Femur (tissue), 1 donor: ENCODE data around the gene DNAJB11.
A peak's percentile ranks its signal among the peaks of the same experiment; 100 is the strongest.
"Not testable (repeated sequence)": the region's sequence is repeated elsewhere in the genome, so short reads cannot be mapped to it uniquely, and the experiment has no call there.

Source experiments
- DNase-seq: peaks from one replicate; pipeline ENCODE4 v3.0.0-alpha.2; 2017

DNAJB11 gene

GRCh38 chr3:186570096-186570940, at the start of gene DNAJB11:
DNAJB11 (plus strand) TSS chr3:186570720; CDS start chr3:186570898, 178 bp downstream.
- peak; percentile 100 for DNase-seq

GRCh38 chr3:186520957-186521842, 49.3 kb upstream of the DNAJB11 start:
- no peak for DNase-seq

GRCh38 chr3:186523022-186523421, 47.5 kb upstream of the DNAJB11 start:
- DNase-seq: no peak

GRCh38 chr3:186523434-186523833, 47.1 kb upstream of the DNAJB11 start:
- DNase-seq: no peak

GRCh38 chr3:186524616-186525015, 45.9 kb upstream of the DNAJB11 start:
- DNase-seq: no peak

- DNase-seq: no peak
These were observed 44.9 kb upstream of the DNAJB11 start for GRCh38 chr3:186525369-186526255.

- no peak for DNase-seq
These were observed 44.3 kb upstream of the DNAJB11 start for GRCh38 chr3:186526256-186526606.

- no peak for DNase-seq
These were observed 41.1 kb upstream of the DNAJB11 start for GRCh38 chr3:186529201-186529999.

- no peak for DNase-seq
These were observed 40.1 kb upstream of the DNAJB11 start for GRCh38 chr3:186530415-186530814.

GRCh38 chr3:186531694-186532093, 38.8 kb upstream of the DNAJB11 start:
- DNase-seq: not testable (repeated sequence)

GRCh38 chr3:186532598-186533072, 37.9 kb upstream of the DNAJB11 start:
- no peak for DNase-seq

- DNase-seq: no peak
These were observed 36.3 kb upstream of the DNAJB11 start for GRCh38 chr3:186534113-186534669.

GRCh38 chr3:186536883-186537844, 33.4 kb upstream of the DNAJB11 start:
- DNase-seq: no peak

GRCh38 chr3:186538779-186539178, 31.7 kb upstream of the DNAJB11 start:
- no peak for DNase-seq

- peak; percentile 66 for DNase-seq
These were observed 30.2 kb upstream of the DNAJB11 start for GRCh38 chr3:186540221-186540834.

- DNase-seq: no peak
These were observed 29.7 kb upstream of the DNAJB11 start for GRCh38 chr3:186540835-186541226.

- DNase-seq: no peak
These were observed 26.2 kb upstream of the DNAJB11 start, which contains the start of gene CRYGS for GRCh38 chr3:186544281-186544680. CRYGS (minus strand) TSS chr3:186544380; CDS start chr3:186544326, 54 bp downstream.

- no peak for DNase-seq
These were observed 21.0 kb upstream of the DNAJB11 start for GRCh38 chr3:186549497-186549896.

GRCh38 chr3:186551387-186551786, 19.1 kb upstream of the DNAJB11 start:
- no peak for DNase-seq
